WTC11 (cell line): ENCODE measurements around the gene MAP3K6.

Source experiments
- SP1 ChIP-seq: sonication (generic); formaldehyde crosslinking; conservative IDR thresholded peaks from 2 replicates; pipeline ENCODE4 v1.8.1; 2022; ENCODE audit warnings: missing genetic modification reagents
- TCF7 ChIP-seq: sonication (generic); formaldehyde crosslinking; IDR thresholded peaks from 2 replicates; pipeline ENCODE4 v1.8.0; 2022; ENCODE audit warnings: mild to moderate bottlenecking, low read depth, missing genetic modification reagents, moderate library complexity

- TF ChIP-seq SP1 (no peak), TCF7 (CRISPR knock-in tag) (no peak)
These were observed 27.0 kb upstream of the MAP3K6 start for GRCh38 chr1:27393641-27394281.
